Stimulated activated CD4-positive, alpha-beta T cell treated with anti-CD3 and anti-CD28 coated beads, Interleukin-1b, Interleukin-23, amount 100 ng/mL, for 48 hours (primary cell): ENCODE data around the gene SVOP.

Experiments
- DNase-seq: peaks from one replicate; pipeline ENCODE4 v3.0.0-alpha.2; 2020

SVOP gene

GRCh38 chr12:108928695-108929094 is 92.2 kb downstream of the SVOP start:
- no peak for DNase-seq

- no peak for DNase-seq
These were observed 98.0 kb downstream of the SVOP start for GRCh38 chr12:108922918-108923317.

GRCh38 chr12:108921946-108922345 is 98.9 kb downstream of the SVOP start:
- no peak for DNase-seq

- no peak for DNase-seq
These were observed 101.8 kb downstream of the SVOP start for GRCh38 chr12:108918960-108919642.

- no peak for DNase-seq
These were observed 102.7 kb downstream of the SVOP start for GRCh38 chr12:108918206-108918605.

GRCh38 chr12:108916336-108916735 is 104.5 kb downstream of the SVOP start:
- DNase-seq: no peak

GRCh38 chr12:108915632-108916133 is 105.2 kb downstream of the SVOP start:
- DNase-seq: no peak

- no peak for DNase-seq
These were observed 106.7 kb downstream of the SVOP start for GRCh38 chr12:108914121-108914531.

- no peak for DNase-seq
These were observed 108.5 kb downstream of the SVOP start for GRCh38 chr12:108912361-108912760.

GRCh38 chr12:108911915-108912314 is 109.0 kb downstream of the SVOP start:
- no peak for DNase-seq

GRCh38 chr12:108910336-108910735 is 110.5 kb downstream of the SVOP start:
- DNase-seq: no peak

GRCh38 chr12:108907839-108908351 is 113.0 kb downstream of the SVOP start:
- no peak for DNase-seq

- no peak for DNase-seq
These were observed 113.9 kb downstream of the SVOP start for GRCh38 chr12:108906971-108907370.

- DNase-seq: no peak
These were observed 115.1 kb downstream of the SVOP start for GRCh38 chr12:108905725-108906124.

- no peak for DNase-seq
These were observed 121.7 kb downstream of the SVOP start for GRCh38 chr12:108899145-108899544.

- no peak for DNase-seq
These were observed 124.1 kb downstream of the SVOP start for GRCh38 chr12:108896817-108897216.

GRCh38 chr12:108896336-108896735 is 124.5 kb downstream of the SVOP start:
- no peak for DNase-seq

- DNase-seq: no peak
These were observed 125.6 kb downstream of the SVOP start for GRCh38 chr12:108895220-108895802.

- no peak for DNase-seq
These were observed 130.7 kb downstream of the SVOP start for GRCh38 chr12:108890208-108890607.

- DNase-seq: no peak
These were observed 132.8 kb downstream of the SVOP start for GRCh38 chr12:108888031-108888430.

GRCh38 chr12:108886873-108887629 is 133.8 kb downstream of the SVOP start:
- DNase-seq: no peak

GRCh38 chr12:108884116-108885012 is 136.5 kb downstream of the SVOP start:
- DNase-seq: peak; percentile 72

GRCh38 chr12:108881953-108882352 is 138.9 kb downstream of the SVOP start:
- DNase-seq: no peak
